Measurements from ENCODE around the gene CKLF. TPM values are rescaled to one million over a fixed set of nuclear protein-coding genes. Genes with fewer than 3 reads are reported as not detected.
"Not testable (repeated sequence)": the region's sequence is repeated elsewhere in the genome, so short reads cannot be mapped to it uniquely, and the experiment has no call there.

The CKLF gene
- total RNA-seq, 2 experiments from 2014 or later, result 183 to 188 TPM

DNA sequence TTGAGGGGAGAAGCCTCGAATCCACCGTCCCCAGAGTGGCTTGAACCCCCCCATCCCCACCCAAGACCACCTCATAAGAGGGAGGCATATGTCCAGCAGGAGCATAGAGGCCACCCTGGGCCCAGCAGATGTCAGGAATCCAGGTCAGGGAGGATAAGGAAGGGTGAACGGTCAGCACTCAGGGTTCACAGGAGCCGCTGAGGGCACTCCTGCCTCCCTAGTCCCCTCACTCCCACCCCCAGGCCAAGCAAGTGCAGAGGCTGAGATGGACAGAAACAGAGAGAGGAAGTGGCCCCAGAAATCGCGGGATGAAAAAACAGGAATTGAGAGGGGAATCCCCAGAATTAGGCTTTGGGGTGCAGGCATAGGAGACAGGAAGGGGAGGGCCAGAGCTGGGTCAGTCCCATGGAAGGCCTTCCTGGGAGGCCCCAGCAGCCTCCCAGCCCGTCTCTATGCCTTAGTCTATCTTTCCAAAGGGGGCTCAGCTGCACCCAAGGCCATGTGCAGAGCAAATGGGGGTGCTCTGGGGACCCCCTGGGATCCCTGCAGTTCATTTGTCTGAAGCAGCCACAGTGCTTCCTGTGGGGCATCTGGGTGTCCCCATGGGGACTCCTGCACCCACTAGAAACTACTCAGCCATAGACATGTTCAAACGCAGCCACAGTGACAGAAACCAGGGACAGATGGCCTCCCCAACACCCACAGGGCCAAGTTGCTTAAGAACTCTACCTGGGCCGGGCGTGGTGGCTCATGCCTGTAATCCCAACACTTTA is 53.8 kb downstream of the CKLF start:
- Mint-ChIP-seq H3K27ac (peak overlapping the region; percentile 71), H3K4me3 (peak overlapping the region; percentile 71), H3K4me1 (peaks cover 49% of the 10 kb centered on the region), H3K27me3 (no peaks in the 10 kb centered on the region), H3K36me3 (ENCODE audit: low read depth) (peaks cover 45% of the 10 kb centered on the region), H3K9me3 (peaks cover 6% of the 10 kb centered on the region)
- CTCF ChIA-PET, result interaction anchor here (1.3 to 5.1 kb wide), 3 partner anchors 43 to 265 kb away, joined by 4 to 44 read pairs (median 35); no protein-coding TSS in a partner anchor
- POLR2A ChIA-PET, result interaction anchor here (2.0 kb wide), 1 partner anchor 9 kb away, joined by 9 read pairs; no protein-coding TSS in a partner anchor
- DNase-seq, result no peak

DNA sequence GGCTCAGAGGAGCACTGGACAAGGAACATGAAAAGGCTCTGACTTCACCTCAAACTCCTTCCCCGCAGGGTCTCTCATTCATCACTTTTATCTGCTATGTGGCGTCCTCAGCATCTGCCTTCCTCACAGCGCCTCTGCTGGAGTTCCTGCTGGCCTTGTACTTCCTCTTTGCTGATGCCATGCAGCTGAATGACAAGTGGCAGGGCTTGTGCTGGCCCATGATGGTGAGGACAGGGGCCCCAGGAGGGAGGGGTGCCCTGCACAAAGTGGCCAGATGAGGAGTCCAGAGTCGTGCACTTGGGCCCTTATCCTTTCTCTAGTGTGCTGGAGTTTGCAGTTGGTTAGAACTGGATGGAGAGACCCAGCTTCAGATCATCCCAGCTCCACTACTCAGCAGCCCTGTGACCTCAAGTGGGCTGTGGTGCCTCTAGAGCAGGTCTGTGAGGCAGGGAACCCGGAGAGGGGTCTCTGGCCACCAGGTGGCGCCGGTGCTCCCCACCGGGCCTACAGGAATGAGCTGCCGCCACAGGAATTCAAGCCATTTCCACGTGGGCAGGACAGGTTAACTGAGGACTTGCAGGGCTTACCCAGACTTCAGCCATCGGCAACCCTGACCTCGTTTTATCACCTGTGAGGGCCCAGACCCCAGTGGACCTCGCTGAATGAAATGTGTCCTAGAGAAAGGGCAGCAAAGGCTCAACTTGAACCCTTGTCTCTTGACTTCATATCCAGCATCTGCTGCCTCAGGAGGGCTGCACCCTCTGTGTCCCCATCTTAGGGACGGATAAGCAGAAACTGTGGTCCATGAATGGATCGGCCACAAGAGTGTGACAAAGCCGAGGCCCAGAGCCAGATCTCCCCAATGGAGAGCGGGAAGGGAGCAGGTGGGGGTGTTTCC is 56.1 kb downstream of the CKLF start:
- peak; percentile 82 for DNase-seq
- POLR2A ChIA-PET, result interaction anchor here (0.9 to 3.0 kb wide), 10 partner anchors 10 to 259 kb away, joined by 3 to 13 read pairs (median 4); partner anchors contain the start of gene CKLF
- Mint-ChIP-seq H3K27ac (peak overlapping the region; percentile 75), H3K4me3 (peak overlapping the region; percentile 17), H3K36me3 (ENCODE audit: low read depth) (peaks cover 61% of the 10 kb centered on the region), H3K4me1 (peaks cover 44% of the 10 kb centered on the region), H3K9me3 (no peaks in the 10 kb centered on the region), H3K27me3 (no peaks in the 10 kb centered on the region)
- CTCF ChIA-PET, result interaction anchor here (0.5 to 5.1 kb wide), 42 partner anchors 9 to 265 kb away, joined by 3 to 44 read pairs (median 4); partner anchors contain the start of gene CKLF

DNA sequence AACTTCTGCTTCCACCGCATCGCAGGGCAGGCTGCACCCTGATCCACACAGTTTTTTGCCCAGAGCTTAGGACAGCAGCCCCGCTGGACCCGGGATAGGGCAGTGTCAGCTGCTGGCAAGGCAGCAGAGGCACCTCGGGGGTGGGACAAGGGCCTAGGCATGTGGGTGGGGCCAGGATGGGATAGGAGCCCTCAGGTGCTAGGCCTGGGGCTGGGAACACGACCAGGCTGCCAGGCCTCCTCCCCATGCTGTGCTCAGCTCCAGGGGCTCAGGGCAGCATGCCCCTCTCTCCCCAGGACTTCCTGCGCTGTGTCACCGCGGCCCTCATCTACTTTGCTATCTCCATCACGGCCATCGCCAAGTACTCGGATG is 56.7 kb downstream of the CKLF start:
- DNase-seq, result no peak
- no peaks in the 10 kb centered on the region for H3K27me3 Mint-ChIP-seq
- no peak overlapping the region for H3K4me3 Mint-ChIP-seq
- H3K9me3 Mint-ChIP-seq, result no peaks in the 10 kb centered on the region
- ChIA-PET CTCF (interaction anchor here (0.5 to 5.1 kb wide), 39 partner anchors 8 to 264 kb away, joined by 3 to 44 read pairs (median 5); partner anchors contain the start of gene CKLF), POLR2A (interaction anchor here (0.9 to 3.0 kb wide), 9 partner anchors 9 to 259 kb away, joined by 3 to 13 read pairs (median 4); partner anchors contain the start of gene CKLF)
- no peak overlapping the region for H3K27ac Mint-ChIP-seq
- peaks cover 58% of the 10 kb centered on the region for H3K36me3 Mint-ChIP-seq (ENCODE audit: low read depth)
- H3K4me1 Mint-ChIP-seq, result peaks cover 38% of the 10 kb centered on the region

DNA sequence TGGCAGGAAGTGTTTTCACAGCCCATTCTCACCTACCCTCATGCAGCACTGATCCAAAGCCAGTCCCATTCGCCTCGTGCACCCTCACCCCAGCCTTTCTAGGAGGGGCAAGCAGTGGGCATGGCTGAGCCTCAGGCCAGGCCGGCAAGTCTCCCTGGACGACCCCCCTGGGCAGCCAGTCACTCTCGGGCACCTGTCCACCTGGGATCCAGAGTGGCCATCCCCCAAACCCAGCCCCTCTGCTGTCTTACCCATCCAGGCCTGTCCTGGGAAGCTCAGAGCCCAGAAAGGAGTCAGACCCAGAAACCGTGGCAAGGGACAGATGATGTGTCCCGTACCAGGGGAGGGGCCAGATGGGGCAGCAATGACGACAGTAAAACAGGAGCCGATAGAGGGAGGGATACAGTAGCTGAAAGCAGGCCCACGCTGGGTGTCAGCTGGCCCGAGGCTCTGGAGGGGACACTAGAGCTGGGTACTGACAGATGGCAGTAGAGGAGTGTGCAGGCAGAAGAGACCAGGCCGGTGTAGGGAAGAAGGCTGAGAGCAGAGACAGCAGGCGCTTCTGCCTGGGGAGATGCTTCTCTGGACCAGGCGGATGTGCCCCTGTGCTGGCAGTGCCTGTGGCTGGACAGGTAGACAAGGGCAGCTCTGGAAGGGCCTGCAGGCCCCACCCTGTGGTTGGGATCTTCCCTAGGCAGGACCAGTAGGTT is 57.9 kb downstream of the CKLF start:
- H3K27ac Mint-ChIP-seq, result peak overlapping the region; percentile 6
- peaks cover 35% of the 10 kb centered on the region for H3K4me1 Mint-ChIP-seq

DNA sequence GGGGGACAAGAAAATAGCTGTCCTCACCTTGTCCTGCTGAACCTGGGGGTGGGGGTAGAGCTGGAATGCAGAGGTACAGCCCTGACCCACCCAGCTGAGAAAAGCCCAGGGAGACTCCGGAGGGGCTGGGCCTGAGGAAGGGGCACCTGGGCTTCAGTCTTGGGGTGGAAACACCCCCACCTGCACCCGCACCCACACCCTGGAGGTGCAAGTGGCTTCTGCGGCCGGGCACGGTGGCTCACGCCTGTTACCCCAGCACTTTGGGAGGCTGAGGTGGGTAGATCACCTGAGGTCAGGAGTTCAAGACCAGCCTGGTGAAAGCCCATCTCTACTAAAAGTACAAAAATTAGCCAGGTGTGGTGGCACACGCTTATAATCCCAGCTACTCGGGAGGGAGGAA is 59.5 kb downstream of the CKLF start:
- ChIA-PET CTCF (interaction anchor here (1.4 kb wide), 1 partner anchor 22 kb away, joined by 3 read pairs; no protein-coding TSS in a partner anchor), POLR2A (interaction anchor here (0.9 kb wide), 1 partner anchor 15 kb away, joined by 3 read pairs; no protein-coding TSS in a partner anchor)
- Mint-ChIP-seq H3K4me1 (peaks cover 25% of the 10 kb centered on the region), H3K36me3 (ENCODE audit: low read depth) (peaks cover 55% of the 10 kb centered on the region)
- H3K27me3 Mint-ChIP-seq, H3K9me3 Mint-ChIP-seq, DNase-seq, H3K4me3 Mint-ChIP-seq, H3K27ac Mint-ChIP-seq: not testable (repeated sequence)

More for the DNA sequence above, 57.9 kb downstream of the CKLF start:
- peaks cover 58% of the 10 kb centered on the region for H3K36me3 Mint-ChIP-seq (ENCODE audit: low read depth)
- ChIA-PET POLR2A (no interaction called here), CTCF (interaction anchor here (1.4 to 5.1 kb wide), 4 partner anchors 10 to 42 kb away, joined by 3 to 35 read pairs (median 16); no protein-coding TSS in a partner anchor)
- no peaks in the 10 kb centered on the region for H3K9me3 Mint-ChIP-seq
- H3K4me3 Mint-ChIP-seq, result no peak overlapping the region
- no peak for DNase-seq
- no peaks in the 10 kb centered on the region for H3K27me3 Mint-ChIP-seq

DNA sequence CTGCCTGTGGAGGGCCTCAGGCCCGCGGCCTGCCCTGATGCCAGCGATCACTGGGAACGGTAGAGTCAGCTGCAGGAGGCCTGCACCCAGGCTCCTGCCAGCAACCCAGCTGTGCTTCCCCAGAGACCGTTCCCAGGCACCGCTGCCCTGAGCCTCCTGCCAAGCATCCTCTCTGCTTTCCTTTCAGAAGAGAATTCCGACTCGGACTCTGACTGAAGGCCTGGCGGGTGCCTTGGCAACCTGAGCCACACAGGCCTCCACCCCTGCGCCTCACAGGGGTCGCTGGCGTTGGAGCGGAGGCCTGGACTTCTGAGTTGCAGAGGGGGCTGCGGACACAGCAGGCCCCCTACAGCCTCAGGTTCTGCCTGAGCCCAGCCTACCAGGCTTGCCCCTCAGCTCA is 60.0 kb downstream of the CKLF start:
- POLR2A ChIA-PET, result no interaction called here
- CTCF ChIA-PET, result no interaction called here
- H3K27ac Mint-ChIP-seq, result no peak overlapping the region

DNA sequence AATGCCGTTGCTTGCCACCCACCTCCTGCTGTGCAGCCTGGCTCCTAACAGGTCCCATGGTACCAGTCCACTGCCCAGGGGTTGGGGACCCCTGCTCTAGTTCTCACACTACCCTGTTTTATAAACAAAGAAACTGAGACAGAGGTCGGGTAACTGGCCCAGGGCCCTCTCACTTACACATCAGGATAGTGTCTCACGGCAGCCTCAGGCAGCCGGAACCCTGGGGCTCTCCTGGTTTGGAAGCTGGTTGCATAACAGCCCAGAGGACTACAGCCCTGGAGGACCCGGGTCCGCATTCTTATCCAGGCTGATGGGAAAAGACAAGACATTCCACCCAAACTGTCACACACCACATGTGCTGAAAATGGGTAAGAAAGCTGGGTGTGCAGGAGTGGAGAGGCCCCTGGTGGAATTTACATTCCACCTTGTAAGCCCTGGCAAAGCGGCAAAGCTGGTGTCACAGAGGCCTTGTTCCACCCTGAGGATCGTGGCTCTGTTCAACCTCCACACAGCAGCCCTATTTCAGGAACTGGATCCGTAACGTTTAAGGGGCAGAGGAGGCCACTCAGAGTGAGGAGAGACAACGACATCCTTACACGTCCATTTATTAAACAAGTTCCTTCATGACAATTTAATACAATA is 61.9 kb downstream of the CKLF start:
- Mint-ChIP-seq H3K36me3 (ENCODE audit: low read depth) (peaks cover 39% of the 10 kb centered on the region), H3K4me1 (peaks cover 8% of the 10 kb centered on the region), H3K27me3 (no peaks in the 10 kb centered on the region), H3K9me3 (no peaks in the 10 kb centered on the region), H3K4me3 (no peak overlapping the region), H3K27ac (no peak overlapping the region)
- no peak for DNase-seq
- ChIA-PET POLR2A (no interaction called here), CTCF (no interaction called here)

More for the DNA sequence above, 60.0 kb downstream of the CKLF start:
- no peaks in the 10 kb centered on the region for H3K9me3 Mint-ChIP-seq
- H3K4me3 Mint-ChIP-seq, result no peak overlapping the region
- H3K27me3 Mint-ChIP-seq, result no peaks in the 10 kb centered on the region
- no peak for DNase-seq
- peaks cover 20% of the 10 kb centered on the region for H3K4me1 Mint-ChIP-seq
- peaks cover 51% of the 10 kb centered on the region for H3K36me3 Mint-ChIP-seq (ENCODE audit: low read depth)

Other genes starting within 250 kb of the CKLF start
- not detected for gene CDH5, start 185.9 kb upstream of the CKLF start, total RNA-seq
- gene BEAN1, start 125.3 kb upstream of the CKLF start, total RNA-seq, result not detected
- gene TK2, start 2.5 kb upstream of the CKLF start, total RNA-seq, result 10 to 100 TPM; 13.4 to 13.9 TPM
- gene CMTM1, start 13.9 kb downstream of the CKLF start, total RNA-seq, result 10 to 100 TPM; 16.6 to 17.8 TPM
- gene CMTM2, start 26.9 kb downstream of the CKLF start, total RNA-seq, result under 1 TPM; 0.43 to 0.83 TPM
- 100 to 1,000 TPM; 111 TPM for gene CMTM3, start 52.1 kb downstream of the CKLF start, total RNA-seq
- gene CMTM4, start 144.2 kb downstream of the CKLF start, total RNA-seq, result under 1 TPM; 0.53 to 0.58 TPM
- gene DYNC1LI2, start 199.0 kb downstream of the CKLF start, total RNA-seq, result 10 to 100 TPM; 50.1 to 52.9 TPM
- under 1 TPM in 1 of 2 experiments, not detected in 1; 0.15 TPM for gene TERB1, start 249.0 kb downstream of the CKLF start, total RNA-seq

All from activated CD4-positive, alpha-beta memory T cell treated with anti-CD3 and anti-CD28 coated beads, Interleukin-2, amount 10 ng/mL, durations not matched to agents 7 days and 5 days (primary cell).